ENCODE results near the gene LILRA1.
"Not testable (repeated sequence)": the region's sequence is repeated elsewhere in the genome, so short reads cannot be mapped to it uniquely, and the experiment has no call there.

Gene LILRA1

DNA sequence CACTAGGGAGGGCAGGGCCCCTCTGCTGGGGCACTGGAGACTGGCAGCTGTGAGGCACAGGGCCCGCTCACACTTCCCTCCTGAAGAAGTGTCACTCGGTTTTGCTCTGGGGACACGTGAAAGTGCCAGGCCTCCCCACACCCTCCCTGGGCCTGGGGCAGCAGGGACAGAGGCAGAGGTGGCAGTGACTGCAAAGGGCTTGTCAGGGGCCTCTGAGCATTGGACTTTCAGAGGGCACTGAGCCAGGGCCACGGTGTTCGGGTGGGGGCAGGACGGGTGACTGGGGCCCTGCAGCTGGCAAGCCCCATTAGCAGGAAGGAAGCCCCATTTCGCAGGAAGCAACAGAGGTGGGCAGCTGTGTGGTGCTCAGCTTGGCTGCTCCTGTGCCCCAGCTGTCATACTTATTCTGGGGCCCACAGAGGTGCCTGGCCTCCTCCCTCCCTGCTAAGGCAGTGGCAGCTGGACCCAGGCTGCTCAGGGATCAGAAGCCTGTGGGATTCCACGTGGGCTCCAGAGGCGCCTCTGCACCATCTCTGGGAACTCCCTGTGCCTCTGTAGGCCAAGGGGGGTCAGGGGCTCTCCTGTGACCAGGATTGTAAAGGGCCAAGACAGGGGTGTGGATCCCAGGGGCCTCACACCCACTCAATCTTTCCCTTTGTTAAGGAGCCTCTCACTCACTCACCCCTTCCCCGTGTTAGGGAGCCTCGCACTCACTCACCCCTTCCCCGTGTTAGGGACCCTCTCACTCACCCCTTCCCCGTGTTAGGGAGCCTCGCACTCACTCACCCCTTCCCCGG, 31.7 kb downstream of the LILRA1 start:
- DNase-seq (ENCODE audit: low read depth in 2 of 2) = not testable (repeated sequence)

DNA sequence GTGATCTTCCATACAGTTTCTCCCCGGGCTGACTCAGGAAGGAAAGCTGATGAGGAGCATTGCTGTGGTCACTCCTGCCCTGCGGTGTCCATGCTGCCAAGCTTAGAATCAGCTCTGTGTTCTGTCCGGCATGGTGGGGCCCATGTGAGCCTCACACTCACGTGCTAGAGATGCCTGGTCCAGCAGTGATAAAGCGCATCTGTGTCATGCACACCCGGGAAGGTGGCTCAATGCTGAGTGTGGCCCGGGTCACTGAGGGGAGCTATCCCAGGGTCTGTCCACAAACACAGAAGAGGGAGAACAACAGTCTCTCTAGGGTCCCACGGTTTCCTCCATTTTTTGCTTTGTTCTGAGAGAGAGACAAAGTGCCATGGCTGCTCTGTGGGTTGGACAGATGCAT, 33.3 kb downstream of the LILRA1 start:
- no peak for DNase-seq (ENCODE audit: low read depth in 2 of 2)

DNA sequence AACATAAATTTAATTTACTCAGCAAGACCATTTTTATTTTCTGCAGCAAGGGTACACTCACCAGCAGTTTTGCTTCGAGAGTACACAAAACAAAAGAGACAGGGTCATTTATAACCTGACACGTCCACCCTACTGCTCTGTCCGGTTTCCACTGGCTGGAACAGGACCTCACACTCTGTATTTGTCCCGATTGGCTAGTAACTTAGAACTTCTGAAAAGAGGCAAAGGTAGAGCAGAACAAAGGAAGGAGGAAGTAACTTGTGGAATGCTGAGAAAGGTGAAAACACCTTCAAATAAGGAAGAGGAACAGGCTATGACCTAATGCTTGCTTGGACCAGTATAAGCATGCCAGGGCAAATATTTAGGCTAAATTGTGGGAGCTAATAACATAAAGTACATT, 34.5 kb downstream of the LILRA1 start:
- not testable (repeated sequence) for DNase-seq (ENCODE audit: low read depth in 2 of 2)

DNA sequence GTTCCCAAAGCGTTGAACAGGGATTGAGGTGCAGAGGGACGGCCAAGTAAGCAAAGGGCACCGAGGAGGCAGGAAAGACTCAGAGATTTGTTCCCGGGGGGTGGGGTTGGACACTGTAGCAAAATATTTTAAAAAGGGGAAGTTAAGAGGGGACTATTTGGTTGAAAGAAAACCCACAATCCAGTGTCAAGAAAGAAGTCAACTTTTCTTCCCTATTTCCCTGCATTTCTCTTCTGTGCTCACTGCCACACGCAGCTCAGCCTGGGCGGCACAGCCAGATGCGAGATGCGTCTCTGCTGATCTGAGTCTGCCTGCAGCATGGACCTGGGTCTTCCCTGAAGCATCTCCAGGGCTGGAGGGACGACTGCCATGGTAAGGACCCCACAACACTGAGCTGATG, 36.8 kb downstream of the LILRA1 start, which contains the start of gene LILRB1:
TSS of gene LILRB1 (plus strand) at position 223 of the 400 bp plus-strand sequence. CDS start 590 bp downstream, outside the sequence.
- DNase-seq (ENCODE audit: low read depth in 2 of 2) = not testable (repeated sequence)

DNA sequence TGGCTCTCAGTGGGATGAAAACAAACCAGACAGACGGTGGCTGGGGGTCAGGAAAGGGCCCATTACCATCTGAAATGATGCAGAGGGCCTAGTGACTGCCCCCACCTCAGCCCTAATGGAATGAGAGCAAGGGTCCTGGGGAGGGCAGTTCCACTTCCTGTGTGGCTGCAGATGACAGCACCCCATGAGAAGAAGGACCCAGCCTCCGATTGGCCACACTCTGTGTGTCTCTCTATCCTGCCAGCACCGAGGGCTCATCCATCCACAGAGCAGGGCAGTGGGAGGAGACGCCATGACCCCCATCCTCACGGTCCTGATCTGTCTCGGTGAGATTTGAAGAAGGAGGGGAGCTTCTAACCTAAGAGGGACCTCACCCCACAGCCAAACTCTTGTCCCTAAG, 37.4 kb downstream of the LILRA1 start:
- DNase-seq (ENCODE audit: low read depth in 2 of 2) = no peak

DNA sequence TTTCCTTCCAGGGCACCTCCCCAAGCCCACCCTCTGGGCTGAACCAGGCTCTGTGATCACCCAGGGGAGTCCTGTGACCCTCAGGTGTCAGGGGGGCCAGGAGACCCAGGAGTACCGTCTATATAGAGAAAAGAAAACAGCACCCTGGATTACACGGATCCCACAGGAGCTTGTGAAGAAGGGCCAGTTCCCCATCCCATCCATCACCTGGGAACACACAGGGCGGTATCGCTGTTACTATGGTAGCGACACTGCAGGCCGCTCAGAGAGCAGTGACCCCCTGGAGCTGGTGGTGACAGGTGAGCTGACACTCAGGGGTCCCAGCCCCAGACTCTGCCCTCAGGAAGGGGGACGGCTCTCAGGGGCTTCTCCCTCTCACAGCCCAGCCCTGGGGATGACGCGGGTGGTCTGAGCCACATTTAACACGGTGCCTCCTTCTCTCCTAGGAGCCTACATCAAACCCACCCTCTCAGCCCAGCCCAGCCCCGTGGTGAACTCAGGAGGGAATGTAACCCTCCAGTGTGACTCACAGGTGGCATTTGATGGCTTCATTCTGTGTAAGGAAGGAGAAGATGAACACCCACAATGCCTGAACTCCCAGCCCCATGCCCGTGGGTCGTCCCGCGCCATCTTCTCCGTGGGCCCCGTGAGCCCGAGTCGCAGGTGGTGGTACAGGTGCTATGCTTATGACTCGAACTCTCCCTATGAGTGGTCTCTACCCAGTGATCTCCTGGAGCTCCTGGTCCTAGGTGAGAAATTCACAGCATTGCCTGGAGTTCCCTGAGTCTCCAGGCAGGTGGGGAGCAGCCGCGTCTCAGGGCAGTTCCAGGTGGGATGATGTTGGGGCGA, 38.3 kb downstream of the LILRA1 start:
- DNase-seq (ENCODE audit: low read depth in 2 of 2) = not testable (repeated sequence)

DNA sequence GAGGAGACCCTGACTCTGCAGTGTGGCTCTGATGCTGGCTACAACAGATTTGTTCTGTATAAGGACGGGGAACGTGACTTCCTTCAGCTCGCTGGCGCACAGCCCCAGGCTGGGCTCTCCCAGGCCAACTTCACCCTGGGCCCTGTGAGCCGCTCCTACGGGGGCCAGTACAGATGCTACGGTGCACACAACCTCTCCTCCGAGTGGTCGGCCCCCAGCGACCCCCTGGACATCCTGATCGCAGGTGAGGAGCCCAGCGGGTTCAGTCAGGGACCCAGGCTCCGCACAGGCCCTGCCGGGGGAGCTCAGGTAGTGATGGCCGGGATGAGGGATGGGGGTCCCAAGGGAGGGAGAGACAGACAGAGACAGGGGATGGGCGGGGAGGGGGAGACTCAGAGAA, 39.1 kb downstream of the LILRA1 start:
- DNase-seq (ENCODE audit: low read depth in 2 of 2) = not testable (repeated sequence)

DNA sequence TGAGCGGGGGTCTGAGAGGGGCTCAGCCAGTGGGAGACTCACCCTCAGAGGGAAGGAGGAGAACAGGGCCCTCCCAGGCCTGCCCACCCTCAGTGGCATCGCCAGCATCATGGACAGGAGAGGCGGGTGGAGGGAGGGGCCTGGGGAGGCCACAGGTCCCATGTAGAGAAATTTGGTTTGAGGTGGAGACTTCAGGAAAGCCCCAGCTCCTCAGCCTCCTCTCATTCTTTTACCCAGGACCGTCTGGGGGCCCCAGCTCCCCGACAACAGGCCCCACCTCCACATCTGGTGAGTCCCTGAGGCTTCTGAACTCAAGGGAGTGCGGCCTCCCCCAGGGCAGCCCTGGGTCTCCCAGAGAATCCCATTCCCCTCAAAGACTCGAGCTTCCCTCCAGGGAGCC, 40.0 kb downstream of the LILRA1 start:
- no peak for DNase-seq (ENCODE audit: low read depth in 2 of 2)

DNA sequence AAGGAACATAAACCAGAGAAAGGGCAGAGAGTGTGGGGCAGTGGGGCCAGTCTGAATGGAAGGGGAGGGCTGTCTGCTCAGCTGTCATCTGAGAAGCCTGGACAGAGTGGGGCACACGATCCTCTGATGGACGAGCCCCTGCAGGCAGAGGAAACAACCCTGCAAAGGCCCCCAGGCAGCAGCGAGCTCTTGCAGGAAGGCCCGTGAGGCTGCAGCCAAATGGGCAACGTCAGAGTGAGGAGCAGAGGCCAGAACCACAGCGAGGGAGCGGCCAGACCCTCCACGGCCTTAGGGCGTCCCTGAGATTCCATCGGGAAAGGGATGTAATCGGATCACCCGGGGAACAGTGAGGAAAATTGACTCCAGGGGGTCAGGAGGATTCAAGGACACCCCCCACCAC, 42.6 kb downstream of the LILRA1 start:
- not testable (repeated sequence) for DNase-seq (ENCODE audit: low read depth in 2 of 2)

DNA sequence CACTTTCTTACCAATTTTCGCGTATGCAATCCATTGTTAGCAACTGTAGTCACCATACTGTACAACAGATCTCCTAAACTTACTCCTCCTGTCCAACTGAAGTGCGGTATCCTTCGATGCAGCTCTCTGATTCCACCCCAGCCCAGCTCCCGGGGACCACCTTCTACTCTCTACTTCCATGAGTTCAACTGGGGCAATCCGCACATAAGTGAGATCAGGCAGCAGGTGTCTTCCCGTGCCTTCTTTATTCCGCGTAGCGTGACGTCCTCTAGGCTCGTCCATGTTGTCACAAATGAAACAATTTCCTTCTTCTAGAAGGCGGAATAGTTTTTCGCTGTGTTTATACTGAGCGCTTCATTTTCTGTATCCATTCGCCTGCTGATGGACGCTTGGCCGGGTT, 45.3 kb downstream of the LILRA1 start:
- DNase-seq (ENCODE audit: low read depth in 2 of 2) = no peak

DNA sequence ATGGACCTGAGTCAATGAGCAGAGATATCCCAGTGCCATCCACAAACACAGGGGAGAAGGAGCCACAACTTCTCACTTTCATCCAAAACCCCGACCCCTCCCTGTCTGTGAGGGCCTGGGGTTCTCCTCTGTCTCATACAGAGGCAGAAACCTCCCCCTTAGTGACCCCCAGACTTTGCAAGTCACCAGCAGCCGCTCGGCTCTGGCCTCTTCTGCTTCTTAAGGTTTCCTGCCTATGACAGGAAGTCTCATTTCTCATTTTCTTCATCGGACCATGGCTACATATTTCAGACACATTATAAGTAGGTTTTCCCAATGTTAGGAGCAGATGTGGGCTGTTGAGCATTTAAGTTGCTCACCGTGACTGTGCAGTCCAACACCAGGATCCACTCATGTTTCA, 49.5 kb downstream of the LILRA1 start:
- not testable (repeated sequence) for DNase-seq (ENCODE audit: low read depth in 2 of 2)

DNA sequence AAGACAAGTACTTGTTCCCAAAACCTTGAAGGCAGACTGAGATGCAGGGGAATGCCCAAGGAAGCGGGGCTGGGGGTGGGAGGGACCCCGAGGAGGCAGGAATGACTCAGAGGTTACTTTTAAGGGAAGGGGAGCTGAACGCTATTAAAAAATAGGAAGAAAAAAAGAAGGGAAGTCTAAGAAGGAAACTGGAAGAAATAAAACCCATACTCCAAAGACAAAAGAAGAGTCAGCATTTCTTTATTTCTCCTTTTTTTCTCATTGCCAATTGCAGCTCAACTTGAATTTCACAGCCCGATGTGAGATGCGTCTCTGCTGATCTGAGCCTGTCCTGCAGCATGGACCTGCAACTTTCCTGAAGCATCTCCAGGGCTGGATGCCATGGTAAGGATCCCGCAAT, 50.2 kb downstream of the LILRA1 start:
- DNase-seq (ENCODE audit: low read depth in 2 of 2) = not testable (repeated sequence)

DNA sequence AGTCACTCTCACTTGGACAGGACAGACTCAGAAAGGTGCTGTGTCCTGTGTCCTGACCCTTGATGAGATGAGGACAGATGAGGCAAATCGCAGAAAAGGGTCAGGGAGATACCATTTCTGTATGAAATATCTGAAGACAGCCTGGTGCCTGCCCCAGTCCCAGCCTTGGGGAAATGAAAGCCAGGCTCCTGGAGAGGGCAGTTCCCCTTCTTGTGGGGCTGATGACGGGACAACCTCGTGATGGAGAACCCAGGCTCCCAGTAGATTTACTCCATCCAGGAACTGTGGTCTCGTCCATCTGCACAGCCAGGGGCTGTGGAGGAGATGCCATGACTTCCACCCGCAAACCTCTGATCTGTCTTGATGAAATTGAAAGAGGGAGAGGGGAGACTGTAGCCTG, 50.6 kb downstream of the LILRA1 start:
- no peak for DNase-seq (ENCODE audit: low read depth in 2 of 2)

DNA sequence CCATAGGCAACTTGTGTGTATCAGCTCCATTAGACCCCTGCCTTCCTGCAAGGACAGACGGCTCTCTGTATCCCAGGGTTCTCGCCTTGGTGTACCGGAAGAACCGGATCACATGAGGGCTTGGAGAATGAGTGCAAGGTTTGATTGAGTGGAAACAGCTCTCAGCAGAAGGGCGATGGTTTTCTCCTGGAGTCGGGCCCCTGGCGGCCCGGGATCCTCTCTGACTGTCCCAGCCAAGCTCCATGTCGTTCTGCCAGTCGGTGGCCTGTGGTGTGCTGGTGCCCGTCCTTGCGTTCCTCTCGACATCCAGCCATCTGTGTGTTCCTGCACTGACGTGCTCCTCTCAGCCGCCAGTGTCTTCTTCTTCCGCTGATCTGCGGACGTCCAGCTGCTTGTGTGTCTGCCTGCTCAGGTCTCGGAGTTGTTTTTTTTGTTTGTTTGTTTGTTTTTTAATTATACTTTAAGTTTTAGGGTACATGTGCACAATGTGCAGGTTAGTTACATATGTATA, 53.0 kb downstream of the LILRA1 start:
- no peak for DNase-seq (ENCODE audit: low read depth in 2 of 2)

DNA sequence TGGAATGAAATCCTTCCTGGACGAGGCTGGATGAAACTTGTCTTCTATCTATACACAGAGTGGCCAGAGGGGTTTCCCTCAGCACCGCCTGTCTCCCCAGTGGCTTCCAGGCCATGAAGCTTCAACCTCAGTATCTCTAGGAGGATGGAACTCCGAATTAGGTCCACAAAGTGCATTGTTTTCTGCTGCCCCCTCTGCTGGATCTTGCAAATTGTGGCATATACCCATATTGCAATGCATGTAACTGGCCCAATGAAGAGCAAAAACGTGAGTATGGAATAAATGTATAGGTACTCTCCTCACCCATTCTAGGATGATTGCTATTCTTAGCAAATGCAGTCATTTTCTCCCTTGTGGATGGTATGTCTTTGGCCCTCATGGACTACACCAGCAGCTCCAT, 54.7 kb downstream of the LILRA1 start:
- no peak for DNase-seq (ENCODE audit: low read depth in 2 of 2)

DNA sequence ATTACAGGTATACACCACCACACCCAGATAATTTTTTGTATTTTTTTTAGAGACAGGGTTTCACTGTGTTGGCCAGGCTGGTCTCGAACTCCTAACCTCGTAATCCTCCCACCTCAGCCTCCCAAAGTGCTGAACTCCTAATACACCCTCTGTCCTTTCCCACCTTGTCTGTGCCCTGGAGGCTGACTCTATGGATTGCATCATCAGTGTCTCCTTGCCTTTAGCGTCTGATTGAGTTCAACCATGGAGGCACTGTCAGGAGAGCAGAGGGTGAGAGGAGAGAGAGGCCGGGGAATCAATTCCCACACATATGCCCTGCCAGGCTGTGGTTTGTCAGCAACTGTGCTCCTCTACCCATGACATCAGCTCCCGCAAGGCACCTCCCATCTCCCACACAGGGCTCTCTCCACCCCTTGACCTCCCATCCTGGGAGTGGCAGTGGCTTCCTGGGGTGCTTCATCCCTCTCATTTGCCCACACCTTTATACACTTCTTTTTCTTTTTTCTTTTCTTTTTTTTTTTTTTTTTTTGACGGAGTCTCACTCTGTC, 56.8 kb downstream of the LILRA1 start:
- no peak for DNase-seq (ENCODE audit: low read depth in 2 of 2)
